ENCODE measurements around the gene PARVA. TPM values are rescaled to one million over a fixed set of nuclear protein-coding genes. Genes with fewer than 3 reads are reported as not detected.

PARVA gene
- total and polyA plus RNA-seq, 2 of the 8 experiments (the other 6 are each of a cell fraction or from before 2014, with no cell fraction given), result 3.1 to 13.5 TPM

GRCh38 chr11:12503886-12504285, 126.5 kb downstream of the PARVA start:
- Histone ChIP-seq H3K14ac (ENCODE audit: insufficient read length) (no peak overlapping the region), H3K79me2 (ENCODE audit: control insufficient read depth in 1 of 2, insufficient read depth in 2 of 2, low read length in 2 of 2) (no peaks in the 10 kb centered on the region), H4K8ac (ENCODE audit: extremely low read depth, insufficient read depth, low read length) (no peak overlapping the region), H3K36me3 (ENCODE audit: control insufficient read depth in 2 of 4, insufficient read depth in 4 of 4, low read length in 3 of 4) (no peaks in the 10 kb centered on the region), H3K27ac (ENCODE audit: low read depth, low read length) (no peak overlapping the region), H3K18ac (ENCODE audit: extremely low read depth, low read length) (no peak overlapping the region), H3K9me3 (ENCODE audit: insufficient read depth in 2 of 2, low read depth in 1 of 2, low read length in 1 of 2) (no peaks in the 10 kb centered on the region), H2BK15ac (ENCODE audit: low read length) (no peak overlapping the region), H3K56ac (replicated peaks; ENCODE audit: insufficient read length, low read depth, low read length) (no peak overlapping the region), H3K27me3 (replicated peaks in 1 of 4; ENCODE audit: control insufficient read depth in 3 of 4, extremely low read depth in 1 of 4, insufficient read depth in 3 of 4, low read length in 3 of 4) (no peaks in the 10 kb centered on the region), H3K23ac (ENCODE audit: insufficient read length) (no peak overlapping the region), H4K91ac (replicated peaks; ENCODE audit: insufficient read length, low read length) (no peak overlapping the region), H3K23me2 (ENCODE audit: low read depth, low read length) (no peaks in the 10 kb centered on the region), H2BK20ac (ENCODE audit: low read length) (no peak overlapping the region), H3K4me3 (ENCODE audit: extremely low read depth in 1 of 4, insufficient read depth in 2 of 4, low read depth in 3 of 4, low read length in 4 of 4) (no peak overlapping the region), H3K4me2 (ENCODE audit: insufficient read depth in 1 of 2, low read depth in 2 of 2, low read length in 2 of 2) (no peak overlapping the region), H3K79me1 (ENCODE audit: low read depth, low read length) (no peaks in the 10 kb centered on the region), H2BK12ac (ENCODE audit: low read depth, low read length) (no peak overlapping the region), H4K20me1 (replicated peaks in 1 of 2; ENCODE audit: control insufficient read depth in 1 of 2, insufficient read depth in 2 of 2, low read length in 2 of 2) (no peaks in the 10 kb centered on the region), H2BK120ac (replicated peaks; ENCODE audit: low read depth, low read length) (no peak overlapping the region), H2BK5ac (ENCODE audit: low read depth, low read length) (no peak overlapping the region), H2AK5ac (ENCODE audit: low read depth, low read length) (no peak overlapping the region), H3K4ac (replicated peaks; ENCODE audit: insufficient read length, low read depth, low read length) (no peak overlapping the region), H2AFZ (ENCODE audit: low read length) (no peak overlapping the region), H4K5ac (ENCODE audit: insufficient read length, low read depth, low read length) (no peak overlapping the region), H3K4me1 (replicated peaks in 1 of 4; ENCODE audit: control insufficient read depth in 3 of 4, insufficient read depth in 4 of 4, low read length in 3 of 4) (no peaks in the 10 kb centered on the region), H3K9ac (replicated peaks in 1 of 4; ENCODE audit: extremely low read depth in 1 of 4, low read depth in 3 of 4, low read length in 3 of 4) (no peak overlapping the region)
- CTCF ChIA-PET (ENCODE audit: partially characterized antibody), result interaction anchor here (1.2 kb wide), 1 partner anchor 8 kb away, joined by 3 read pairs; no protein-coding TSS in a partner anchor
- FAIRE-seq (no peak), DNase-seq (ENCODE audit: low read depth in 1 of 2, low spot score in 2 of 2) (peak in 1 of 2 experiments; percentile 34)
- POLR2A ChIA-PET (ENCODE audit: partially characterized antibody), result no interaction called here
- WGBS, 2 experiments (ENCODE audit: extremely low coverage in 1 of 2, insufficient coverage in 1 of 2, insufficient read length in 1 of 2, insufficient replicate concordance in 2 of 2, low coverage in 1 of 2, low lambda C conversion rate in 2 of 2, missing lambda C conversion rate in 1 of 2), result 65% methylated on average over 3 of the region's 3 CpGs; no CpG with 5 or more reads in 1 of the 2 experiments
- TF ChIP-seq SIRT6 (IDR thresholded peaks at IDR 0.05; ENCODE audit: low read length), result no peak

Data from H1 (cell line).